Parathyroid adenoma (tissue), 2 donors: ENCODE measurements around the gene CCN2.
A peak's percentile ranks its signal among the peaks of the same experiment; 100 is the strongest.

Experiments used
- H2AFZ ChIP-seq: fragments of 300-600 bp; sonication (generic); one replicate; pipeline ENCODE4 v1.7.0; 2017; ENCODE audit warnings: antibody characterized with exemption, mild to moderate bottlenecking
- H3K27ac ChIP-seq: fragments of 300-600 bp; sonication (generic); one replicate; pipeline ENCODE4 v1.7.0; 2017
- H3K27me3 ChIP-seq: fragments of 300-600 bp; sonication (generic); one replicate; pipeline ENCODE4 v1.7.0; 2017; ENCODE audit warnings: low read length; ENCODE audit not compliant: control insufficient read depth, insufficient read depth
- H3K36me3 ChIP-seq: fragments of 300-600 bp; sonication (generic); one replicate; pipeline ENCODE4 v1.7.0; 2017; ENCODE audit warnings: low read length; ENCODE audit not compliant: control insufficient read depth, insufficient read depth
- H3K4me1 ChIP-seq: fragments of 300-600 bp; sonication (generic); one replicate; pipeline ENCODE4 v1.7.0; 2017; ENCODE audit warnings: control low read depth
- H3K4me2 ChIP-seq: fragments of 300-600 bp; sonication (generic); one replicate; pipeline ENCODE4 v1.7.0; 2017; ENCODE audit warnings: low read length
- H3K4me3 ChIP-seq: fragments of 300-600 bp; sonication (generic); one replicate; pipeline ENCODE4 v1.7.0; 2017; ENCODE audit warnings: low read depth, low read length
- H3K79me2 ChIP-seq: fragments of 300-600 bp; sonication (generic); one replicate; pipeline ENCODE4 v1.7.0; 2017; ENCODE audit warnings: control low read depth
- H3K9ac ChIP-seq: fragments of 300-600 bp; sonication (generic); one replicate; pipeline ENCODE4 v1.7.0; 2017; ENCODE audit warnings: mild to moderate bottlenecking
- H3K9me3 ChIP-seq: fragments of 300-600 bp; sonication (generic); one replicate; pipeline ENCODE4 v1.7.0; 2017; ENCODE audit warnings: low read length; ENCODE audit not compliant: control insufficient read depth
- TF ChIP-seq, protein P1 (sequence below): fragments of 300-600 bp; sonication (generic); IDR thresholded peaks from one replicate; pipeline ENCODE4 v1.7.0; 2017; ENCODE audit warnings: antibody characterized with exemption, mild to moderate bottlenecking
- donor health status: primary hyperparathyroidism.

Gene CCN2

DNA sequence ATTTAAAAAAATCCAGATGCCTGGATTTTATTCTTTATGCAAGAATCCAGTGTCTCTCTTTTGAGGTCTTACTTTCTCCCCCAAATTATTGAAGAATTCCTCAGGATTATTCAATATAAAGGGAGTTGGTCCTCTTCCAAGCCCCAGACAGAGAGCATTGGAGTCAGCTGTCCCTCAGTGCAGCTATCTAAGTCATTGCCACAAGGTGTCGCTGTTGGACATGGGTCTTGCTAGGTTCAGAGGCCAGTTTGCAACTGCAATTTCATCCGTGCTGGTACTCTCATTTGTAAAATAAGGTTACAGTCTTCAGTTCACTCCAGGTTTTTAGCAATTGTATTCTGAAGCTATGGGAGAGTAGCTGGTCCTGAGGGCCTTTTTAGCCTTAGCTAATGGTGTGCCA is 27.8 kb downstream of the CCN2 start:
- Histone ChIP-seq H3K9me3 (no peaks in the 10 kb centered on the region), H3K79me2 (no peaks in the 10 kb centered on the region), H3K4me1 (no peaks in the 10 kb centered on the region), H3K4me2 (no peak overlapping the region), H3K9ac (no peak overlapping the region), H3K27ac (no peak overlapping the region), H3K36me3 (no peaks in the 10 kb centered on the region), H2AFZ (no peak overlapping the region), H3K4me3 (no peak overlapping the region), H3K27me3 (no peaks in the 10 kb centered on the region)
- TF ChIP-seq, protein P1, sequence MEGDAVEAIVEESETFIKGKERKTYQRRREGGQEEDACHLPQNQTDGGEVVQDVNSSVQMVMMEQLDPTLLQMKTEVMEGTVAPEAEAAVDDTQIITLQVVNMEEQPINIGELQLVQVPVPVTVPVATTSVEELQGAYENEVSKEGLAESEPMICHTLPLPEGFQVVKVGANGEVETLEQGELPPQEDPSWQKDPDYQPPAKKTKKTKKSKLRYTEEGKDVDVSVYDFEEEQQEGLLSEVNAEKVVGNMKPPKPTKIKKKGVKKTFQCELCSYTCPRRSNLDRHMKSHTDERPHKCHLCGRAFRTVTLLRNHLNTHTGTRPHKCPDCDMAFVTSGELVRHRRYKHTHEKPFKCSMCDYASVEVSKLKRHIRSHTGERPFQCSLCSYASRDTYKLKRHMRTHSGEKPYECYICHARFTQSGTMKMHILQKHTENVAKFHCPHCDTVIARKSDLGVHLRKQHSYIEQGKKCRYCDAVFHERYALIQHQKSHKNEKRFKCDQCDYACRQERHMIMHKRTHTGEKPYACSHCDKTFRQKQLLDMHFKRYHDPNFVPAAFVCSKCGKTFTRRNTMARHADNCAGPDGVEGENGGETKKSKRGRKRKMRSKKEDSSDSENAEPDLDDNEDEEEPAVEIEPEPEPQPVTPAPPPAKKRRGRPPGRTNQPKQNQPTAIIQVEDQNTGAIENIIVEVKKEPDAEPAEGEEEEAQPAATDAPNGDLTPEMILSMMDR, result peak; percentile 39

DNA sequence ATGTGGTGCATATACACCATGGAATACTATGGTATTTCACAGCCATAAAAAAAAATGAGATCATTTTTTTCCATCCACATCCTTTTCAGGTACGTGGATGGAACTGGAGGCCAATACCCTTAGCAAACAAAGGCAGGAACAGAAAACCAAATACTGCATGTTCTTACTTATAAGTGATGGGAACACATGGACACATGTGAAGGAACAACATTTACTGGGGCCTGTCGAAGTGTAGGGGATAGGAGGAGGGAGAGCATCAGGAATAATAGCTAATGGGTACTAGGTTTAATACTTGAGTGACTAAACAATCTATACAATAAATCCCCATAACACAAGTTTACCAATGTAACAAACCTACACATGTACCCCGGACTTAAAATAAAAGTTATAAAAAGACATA is 30.5 kb downstream of the CCN2 start:
- Histone ChIP-seq H3K36me3 (no peaks in the 10 kb centered on the region), H3K4me2 (no peak overlapping the region), H3K9ac (no peak overlapping the region), H3K9me3 (no peaks in the 10 kb centered on the region), H3K4me3 (no peak overlapping the region), H3K27me3 (no peaks in the 10 kb centered on the region), H2AFZ (no peak overlapping the region), H3K27ac (no peak overlapping the region), H3K79me2 (no peaks in the 10 kb centered on the region), H3K4me1 (no peaks in the 10 kb centered on the region)
- TF ChIP-seq, protein P1, result no peak

DNA sequence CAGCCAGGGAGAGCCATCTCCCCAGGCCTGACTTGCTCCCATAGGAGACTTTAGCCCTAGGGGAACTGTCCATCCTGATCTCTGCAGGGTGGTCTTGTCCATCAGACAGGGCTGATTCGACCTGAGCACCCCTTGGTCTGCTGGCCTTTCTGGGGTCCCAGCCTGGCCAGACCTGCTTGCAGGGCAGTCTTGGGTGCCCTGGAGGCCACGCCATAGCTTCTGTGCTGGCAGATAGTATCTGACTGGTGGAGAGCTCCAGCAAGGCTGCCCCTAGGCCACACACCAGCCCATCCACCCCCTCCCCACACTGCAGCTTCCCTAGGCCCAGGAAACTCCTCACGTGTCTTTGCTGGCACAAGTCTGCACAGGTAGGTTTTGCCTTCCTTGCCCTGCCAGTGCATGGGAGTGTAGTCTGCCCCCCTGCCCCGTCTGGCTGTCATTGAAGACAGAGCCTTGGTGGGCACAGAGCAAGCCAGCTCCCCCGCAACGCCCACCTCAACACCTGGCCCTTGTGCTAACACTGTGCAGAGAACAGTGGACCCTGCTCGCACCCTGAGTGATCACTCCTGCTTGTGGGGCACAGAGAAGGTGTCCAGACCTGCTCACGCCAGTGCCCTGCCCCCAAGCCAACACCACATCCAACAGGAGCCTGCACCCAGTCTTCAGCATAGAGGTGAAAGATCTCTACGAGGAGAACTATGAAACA is 32.4 kb downstream of the CCN2 start:
- no peak overlapping the region for H2AFZ ChIP-seq
- TF ChIP-seq, protein P1, result no peak
- H3K27me3 ChIP-seq, result no peaks in the 10 kb centered on the region
- H3K27ac ChIP-seq, result no peak overlapping the region
- H3K36me3 ChIP-seq, result no peaks in the 10 kb centered on the region
- H3K4me3 ChIP-seq, result no peak overlapping the region
- H3K9ac ChIP-seq, result no peak overlapping the region
- H3K4me1 ChIP-seq, result no peaks in the 10 kb centered on the region
- no peaks in the 10 kb centered on the region for H3K9me3 ChIP-seq
- no peak overlapping the region for H3K4me2 ChIP-seq
- no peaks in the 10 kb centered on the region for H3K79me2 ChIP-seq

DNA sequence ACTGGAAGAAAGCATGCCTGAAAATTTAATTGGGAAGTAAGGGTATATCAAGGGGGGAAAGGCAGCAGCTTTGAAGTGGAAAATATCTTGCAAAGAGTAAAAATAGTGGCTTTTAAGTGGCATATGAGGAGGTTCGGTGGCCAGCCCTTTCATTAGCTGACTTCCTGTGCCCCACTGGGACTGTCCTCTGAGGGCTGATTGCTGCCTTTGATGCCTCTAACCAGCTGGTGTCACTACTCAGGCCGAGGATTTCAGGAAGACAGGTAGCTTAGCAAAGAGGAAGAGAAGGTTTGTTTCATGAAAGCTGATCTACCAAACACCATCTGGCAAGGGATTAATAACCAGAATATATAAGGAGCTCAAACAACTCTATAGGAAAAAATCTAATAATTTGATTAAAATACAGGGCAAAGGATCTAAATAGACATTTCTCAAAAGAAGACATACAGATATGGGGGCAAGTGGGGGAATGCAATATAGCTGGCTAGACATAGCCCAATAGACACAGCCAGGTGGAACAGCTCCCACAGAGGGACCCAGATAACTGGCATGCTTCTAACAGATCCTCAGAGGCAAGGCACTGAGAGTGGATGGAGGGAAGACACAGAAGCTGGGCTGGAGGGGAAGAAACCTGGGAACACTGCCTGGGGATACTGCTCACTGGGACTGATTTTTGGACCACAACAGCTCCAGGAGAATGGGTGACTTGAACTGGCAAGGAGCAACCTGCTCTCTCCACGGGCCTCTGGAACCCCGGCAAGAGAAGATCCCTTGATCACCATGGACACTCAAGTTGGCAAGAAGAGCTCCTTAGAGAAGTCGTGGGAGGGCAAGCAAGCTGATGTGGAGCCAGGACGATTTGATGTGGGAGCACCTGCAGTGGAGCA is 33.2 kb downstream of the CCN2 start:
- no peak overlapping the region for H2AFZ ChIP-seq
- TF ChIP-seq, protein P1, result no peak
- no peak overlapping the region for H3K4me2 ChIP-seq
- H3K4me3 ChIP-seq, result no peak overlapping the region
- H3K9me3 ChIP-seq, result no peaks in the 10 kb centered on the region
- no peak overlapping the region for H3K9ac ChIP-seq
- no peaks in the 10 kb centered on the region for H3K4me1 ChIP-seq
- no peak overlapping the region for H3K27ac ChIP-seq
- no peaks in the 10 kb centered on the region for H3K79me2 ChIP-seq
- no peaks in the 10 kb centered on the region for H3K36me3 ChIP-seq
- no peaks in the 10 kb centered on the region for H3K27me3 ChIP-seq
